MM.1S (cell line): ENCODE measurements around the gene MXRA7.

ENCODE experiments used
- DNase-seq: peaks from one replicate; pipeline ENCODE4 v3.0.0-alpha.2; 2015
- H2AFZ ChIP-seq: fragments of 300-600 bp; sonication (generic); 2 replicates; pipeline ENCODE4 v1.6.0; 2016; ENCODE audit warnings: antibody characterized with exemption, low read length
- H3F3A ChIP-seq: fragments of 300-600 bp; sonication (generic); 2 replicates; pipeline ENCODE4 v1.6.1; 2016; ENCODE audit warnings: mild to moderate bottlenecking, antibody characterized with exemption, low read length, moderate library complexity, mixed read lengths; ENCODE audit not compliant: insufficient read depth
- H3K27ac ChIP-seq: fragments of 300-600 bp; sonication (generic); 2 replicates; pipeline ENCODE4 v1.5.1; 2016; ENCODE audit warnings: mild to moderate bottlenecking, low read length
- H3K27me3 ChIP-seq: fragments of 300-600 bp; sonication (generic); replicated peaks from 2 replicates; pipeline ENCODE4 v1.6.0; 2016; ENCODE audit warnings: low read length; ENCODE audit not compliant: insufficient read depth
- H3K36me3 ChIP-seq: fragments of 300-600 bp; sonication (generic); replicated peaks from 2 replicates; pipeline ENCODE4 v1.6.1; 2016; ENCODE audit warnings: mild to moderate bottlenecking, low read length, mixed read lengths; ENCODE audit not compliant: insufficient read depth
- H3K4me1 ChIP-seq: fragments of 300-600 bp; sonication (generic); 2 replicates; pipeline ENCODE4 v1.6.1; 2016; ENCODE audit warnings: low read length, mixed read lengths
- H3K4me2 ChIP-seq: fragments of 300-600 bp; sonication (generic); 2 replicates; pipeline ENCODE4 v1.6.0; 2016; ENCODE audit warnings: low read depth, low read length
- H3K4me3 ChIP-seq: fragments of 300-600 bp; sonication (generic); 2 replicates; pipeline ENCODE4 v1.5.1; 2016; ENCODE audit warnings: low read length, mixed read lengths
- H3K79me2 ChIP-seq: fragments of 300-600 bp; sonication (generic); 2 replicates; pipeline ENCODE4 v1.6.1; 2016; ENCODE audit warnings: mixed run types, low read length, mixed read lengths
- H3K9ac ChIP-seq: fragments of 300-600 bp; sonication (generic); 2 replicates; pipeline ENCODE4 v1.6.1; 2016; ENCODE audit warnings: low read length, mixed read lengths
- H3K9me2 ChIP-seq: fragments of 300-600 bp; sonication (generic); replicated peaks from 2 replicates; pipeline ENCODE4 v1.6.1; 2016; ENCODE audit warnings: mild to moderate bottlenecking, low read length, mixed read lengths; ENCODE audit not compliant: insufficient read depth
- H3K9me3 ChIP-seq: fragments of 300-600 bp; sonication (generic); replicated peaks from 2 replicates; pipeline ENCODE4 v1.6.1; 2016; ENCODE audit warnings: mild to moderate bottlenecking, low read length, mixed read lengths; ENCODE audit not compliant: insufficient read depth
- H4K20me1 ChIP-seq: fragments of 300-600 bp; sonication (generic); 2 replicates; pipeline ENCODE4 v1.6.1; 2016; ENCODE audit warnings: mild to moderate bottlenecking, low read length, moderate library complexity, mixed read lengths; ENCODE audit not compliant: insufficient read depth
- EZH2 ChIP-seq: fragments of 300-600 bp; sonication (generic); optimal IDR thresholded peaks from 2 replicates; pipeline ENCODE3; 2017; ENCODE audit warnings: low read depth, mild to moderate bottlenecking, antibody characterized with exemption, low read length, mixed read lengths
- EZH2phosphoT487 ChIP-seq: fragments of 300-600 bp; sonication (generic); IDR thresholded peaks from 2 replicates; pipeline ENCODE4 v1.6.1; 2018; ENCODE audit warnings: antibody characterized with exemption, low read length
- TF ChIP-seq, protein P1 (sequence below): fragments of 300-600 bp; sonication (generic); IDR thresholded peaks from 2 replicates; pipeline ENCODE4 v1.5.1; 2016; ENCODE audit warnings: antibody characterized with exemption, low read length, mixed read lengths

MXRA7 gene

DNA sequence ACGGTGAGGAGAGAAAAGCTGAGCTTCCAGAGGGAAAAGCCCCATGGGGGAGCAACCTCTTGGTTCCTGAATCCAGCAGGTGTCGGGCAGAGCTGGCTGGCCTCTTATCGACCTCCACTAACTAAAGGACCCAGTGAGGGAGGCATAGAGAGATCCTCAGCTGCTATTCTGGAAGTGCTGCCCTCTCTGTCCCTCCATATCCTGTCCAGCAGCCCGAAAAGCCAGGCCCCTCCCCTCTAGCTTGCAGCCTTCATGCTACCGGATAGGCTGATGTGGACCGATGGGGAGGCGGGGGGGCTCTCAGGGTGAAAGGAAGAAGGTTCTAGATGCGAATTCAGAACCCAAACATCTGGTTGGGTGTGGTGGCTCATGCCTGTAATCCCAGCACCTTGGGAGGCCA, 24.9 kb downstream of the MXRA7 start:
- Histone ChIP-seq H3K79me2 (no peaks in the 10 kb centered on the region), H3K4me3 (no peak overlapping the region), H3K36me3 (no peaks in the 10 kb centered on the region), H3K9me2 (no peaks in the 10 kb centered on the region), H2AFZ (no peak overlapping the region), H3K9ac (no peak overlapping the region), H3K27me3 (peaks cover 27% of the 10 kb centered on the region), H3K27ac (no peak overlapping the region), H3F3A (no peaks in the 10 kb centered on the region), H3K4me1 (no peaks in the 10 kb centered on the region), H4K20me1 (no peaks in the 10 kb centered on the region), H3K9me3 (no peaks in the 10 kb centered on the region), H3K4me2 (no peak overlapping the region)
- no peak for DNase-seq
- TF ChIP-seq, protein P1, sequence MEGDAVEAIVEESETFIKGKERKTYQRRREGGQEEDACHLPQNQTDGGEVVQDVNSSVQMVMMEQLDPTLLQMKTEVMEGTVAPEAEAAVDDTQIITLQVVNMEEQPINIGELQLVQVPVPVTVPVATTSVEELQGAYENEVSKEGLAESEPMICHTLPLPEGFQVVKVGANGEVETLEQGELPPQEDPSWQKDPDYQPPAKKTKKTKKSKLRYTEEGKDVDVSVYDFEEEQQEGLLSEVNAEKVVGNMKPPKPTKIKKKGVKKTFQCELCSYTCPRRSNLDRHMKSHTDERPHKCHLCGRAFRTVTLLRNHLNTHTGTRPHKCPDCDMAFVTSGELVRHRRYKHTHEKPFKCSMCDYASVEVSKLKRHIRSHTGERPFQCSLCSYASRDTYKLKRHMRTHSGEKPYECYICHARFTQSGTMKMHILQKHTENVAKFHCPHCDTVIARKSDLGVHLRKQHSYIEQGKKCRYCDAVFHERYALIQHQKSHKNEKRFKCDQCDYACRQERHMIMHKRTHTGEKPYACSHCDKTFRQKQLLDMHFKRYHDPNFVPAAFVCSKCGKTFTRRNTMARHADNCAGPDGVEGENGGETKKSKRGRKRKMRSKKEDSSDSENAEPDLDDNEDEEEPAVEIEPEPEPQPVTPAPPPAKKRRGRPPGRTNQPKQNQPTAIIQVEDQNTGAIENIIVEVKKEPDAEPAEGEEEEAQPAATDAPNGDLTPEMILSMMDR: no peak
- TF ChIP-seq EZH2 (no peak), EZH2phosphoT487 (no peak)

DNA sequence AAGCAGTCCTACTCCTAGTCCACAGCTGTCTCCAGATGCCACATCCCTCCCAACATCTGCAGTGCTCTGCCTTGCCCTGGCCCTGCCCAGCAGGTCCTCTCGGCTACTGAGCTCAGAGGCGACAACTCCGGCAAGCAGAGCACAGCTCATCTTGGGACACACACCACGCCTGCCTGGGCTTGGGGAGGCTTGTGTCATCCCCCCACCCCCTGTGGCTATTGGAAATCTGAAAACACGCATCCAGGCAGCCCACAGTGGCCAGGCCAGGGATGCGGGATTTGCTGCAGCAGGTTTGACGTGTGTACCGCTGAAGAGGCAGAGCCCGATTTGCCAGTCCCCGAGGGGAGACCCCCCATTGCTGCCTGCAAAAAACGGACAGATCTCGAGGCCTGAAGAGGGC, 25.4 kb downstream of the MXRA7 start:
- Histone ChIP-seq H3K9ac (no peak overlapping the region), H3F3A (no peaks in the 10 kb centered on the region)

DNA sequence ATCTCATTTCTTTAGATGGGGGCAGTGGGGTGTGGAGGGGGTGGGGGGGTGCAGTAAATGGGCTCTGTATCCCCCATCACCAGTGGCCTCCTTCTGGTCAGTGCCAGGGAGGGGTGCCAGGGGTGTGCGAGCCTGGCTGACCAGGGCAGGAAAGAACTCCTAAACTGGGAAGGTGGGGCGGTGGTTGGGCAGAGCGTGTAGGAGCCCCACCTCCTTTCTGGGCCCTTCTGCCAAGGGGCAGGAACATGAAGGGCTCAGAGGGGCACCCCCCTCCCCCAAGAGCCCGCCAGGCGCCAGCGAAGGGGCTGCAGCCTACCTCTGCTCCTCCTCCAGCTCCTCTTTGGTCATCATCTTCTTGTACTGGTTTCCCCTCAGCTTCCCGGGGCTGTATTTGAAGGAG, 26.0 kb downstream of the MXRA7 start:
- Histone ChIP-seq H3K4me1 (no peaks in the 10 kb centered on the region), H3K9ac (no peak overlapping the region), H3K79me2 (no peaks in the 10 kb centered on the region), H3K9me3 (no peaks in the 10 kb centered on the region), H3F3A (no peaks in the 10 kb centered on the region), H3K36me3 (no peaks in the 10 kb centered on the region), H3K27me3 (peaks cover 27% of the 10 kb centered on the region), H4K20me1 (no peaks in the 10 kb centered on the region), H3K9me2 (no peaks in the 10 kb centered on the region), H3K4me3 (no peak overlapping the region), H3K4me2 (no peak overlapping the region), H3K27ac (no peak overlapping the region), H2AFZ (no peak overlapping the region)
- TF ChIP-seq, protein P1: no peak
- TF ChIP-seq EZH2: no peak
- TF ChIP-seq EZH2phosphoT487: no peak
- DNase-seq: no peak

More for the DNA sequence above, 25.4 kb downstream of the MXRA7 start:
- DNase-seq: no peak
- Histone ChIP-seq H3K4me2 (no peak overlapping the region), H3K79me2 (no peaks in the 10 kb centered on the region), H3K36me3 (no peaks in the 10 kb centered on the region), H3K9me3 (no peaks in the 10 kb centered on the region), H3K9me2 (no peaks in the 10 kb centered on the region), H3K4me3 (no peak overlapping the region), H3K27ac (no peak overlapping the region), H3K27me3 (peaks cover 27% of the 10 kb centered on the region), H2AFZ (no peak overlapping the region), H4K20me1 (no peaks in the 10 kb centered on the region), H3K4me1 (no peaks in the 10 kb centered on the region)
- TF ChIP-seq EZH2phosphoT487 (no peak), EZH2 (no peak)
- TF ChIP-seq, protein P1: no peak
